H1 (cell line): ENCODE measurements around the gene PABPC1L. TPM values are rescaled to one million over a fixed set of nuclear protein-coding genes. Genes with fewer than 3 reads are reported as not detected.

Source experiments
- CREB1 ChIP-seq: IDR thresholded peaks from 2 replicates; pipeline ENCODE4 v1.6.1; 2012; ENCODE audit warnings: inconsistent platforms
- JUN ChIP-seq: IDR thresholded peaks from 2 replicates; pipeline ENCODE4 v1.6.1; 2011; ENCODE audit warnings: low read depth, mild to moderate bottlenecking, improper control_type of control experiment, low read length
- NANOG ChIP-seq: IDR thresholded peaks from 2 replicates; pipeline ENCODE4 v1.6.1; 2011; ENCODE audit warnings: low read length, low read depth, mild to moderate bottlenecking, inconsistent platforms; ENCODE audit not compliant: insufficient read depth, poor library complexity, severe bottlenecking
- RNF2 ChIP-seq: fragments of 200-900, 300-1000 bp; sonication (generic); IDR thresholded peaks from 2 replicates; pipeline ENCODE4 v1.7.1; 2016; ENCODE audit warnings: borderline replicate concordance, low read depth, mild to moderate bottlenecking, antibody characterized with exemption, low read length; ENCODE audit not compliant: poor library complexity, severe bottlenecking; ENCODE audit errors: missing control alignments
- SIX5 ChIP-seq: IDR thresholded peaks from 2 replicates; pipeline ENCODE4 v1.6.1; 2011; ENCODE audit warnings: mild to moderate bottlenecking, low read depth, low read length
- polyA plus RNA-seq, 7 experiments: library from polyadenylated mRNA; depleted of rRNA in 3 of 7; stranded (reverse) in 5 of 7; unstranded in 2 of 7; fragments of >200 nt in 5 of 7; fragments of 200-250 nt in 2 of 7; gene quantifications; 1 replicate in 5 of 7; 2 replicates in 1 of 7; 4 replicates in 1 of 7; pipeline versions ENCODE4 v1.2.1 to v1.2.3, GENCODE V29; 2011 to 2013; ENCODE audit warnings: missing spikeins in 2 of 7, mixed read lengths in 2 of 7
- total RNA-seq: library from RNA; stranded (reverse); fragmentation: NEBNext Ultra II Directional; extraction: Animal tissue kit (Norgen Biotek cat#: 25700); gene quantifications from 2 replicates; pipeline ENCODE4 v1.2.1, GENCODE V29; 2021

The PABPC1L gene
- total and polyA plus RNA-seq, 2 of the 8 experiments (the other 6 are each of a cell fraction or from before 2014, with no cell fraction given): 61.1 to 108 TPM

DNA sequence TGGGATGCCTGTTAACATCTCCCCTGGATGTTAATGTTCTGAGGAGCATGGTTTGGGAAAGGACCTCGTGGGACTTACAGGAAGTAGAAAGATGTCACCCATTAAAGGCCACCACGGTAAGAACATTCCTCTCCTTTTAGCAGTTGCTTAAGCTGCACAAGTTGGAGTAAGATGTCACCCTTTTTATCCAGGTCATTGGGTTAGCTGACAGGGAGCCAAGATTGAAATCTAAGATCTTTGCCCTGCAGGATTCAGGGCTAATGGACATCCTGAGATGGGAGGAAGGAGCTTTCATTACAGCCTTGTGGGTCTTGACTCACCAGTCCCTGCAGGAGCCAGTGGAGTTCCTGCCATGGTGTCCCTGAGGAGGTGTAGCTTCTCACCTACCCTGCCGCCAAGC, 22.1 kb downstream of the PABPC1L start (continued):
- no peak for TF ChIP-seq JUN
- no peak for TF ChIP-seq CREB1
- no peak for TF ChIP-seq SIX5
- no peak for TF ChIP-seq RNF2
- no peak for TF ChIP-seq NANOG
